ENCODE results near the gene PLXNA4. TPM values are rescaled to one million over a fixed set of nuclear protein-coding genes. Genes with fewer than 3 reads are reported as not detected.

Gene PLXNA4
- total RNA-seq, 2 donors from 2014 or later: 1.4 to 2.3 TPM

DNA sequence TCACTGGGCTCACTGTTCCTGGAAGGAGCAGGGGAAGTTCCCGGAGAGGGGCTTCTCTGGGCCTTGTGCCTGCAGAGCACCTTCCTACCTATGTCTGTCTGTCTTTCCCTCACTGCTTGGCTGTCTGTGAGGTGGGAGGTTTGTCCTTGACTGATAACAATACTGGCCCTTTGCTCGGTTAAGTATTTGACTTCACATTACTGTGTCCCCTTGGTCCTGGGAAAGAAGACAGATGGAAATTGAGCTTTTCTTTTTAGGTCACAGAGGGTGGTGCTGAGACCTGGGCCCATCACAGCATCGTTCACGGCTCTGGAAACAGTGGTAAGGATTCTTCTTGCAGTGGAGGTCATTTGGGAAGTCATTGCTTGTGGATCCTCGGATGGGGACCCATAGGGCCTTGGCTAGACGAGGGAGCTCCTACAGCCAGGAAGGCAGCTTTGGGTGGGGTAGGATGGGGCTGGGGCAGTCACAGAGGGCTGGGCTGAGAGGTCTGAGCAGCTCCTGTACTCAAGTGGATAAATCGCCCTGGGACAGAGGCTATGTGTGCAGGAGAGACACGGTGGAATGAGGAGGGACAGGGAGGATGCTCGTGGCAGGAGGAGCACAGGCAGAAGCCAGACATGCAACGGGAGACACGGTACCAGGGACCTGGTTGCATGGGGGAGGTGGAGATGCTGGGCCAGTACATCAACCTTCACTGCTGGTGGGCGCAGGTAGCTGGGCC is 450.2 kb downstream of the PLXNA4 start:
- ATAC-seq (replicated peaks): no peak
- no peaks in the 10 kb centered on the region for H3K9me3 Mint-ChIP-seq
- peaks cover 12% of the 10 kb centered on the region for H3K27me3 Mint-ChIP-seq
- no peaks in the 10 kb centered on the region for H3K36me3 Mint-ChIP-seq (ENCODE audit: low read depth)
- no peak overlapping the region for H3K27ac Mint-ChIP-seq
- H3K4me3 Mint-ChIP-seq: no peak overlapping the region
- no peaks in the 10 kb centered on the region for H3K4me1 Mint-ChIP-seq

DNA sequence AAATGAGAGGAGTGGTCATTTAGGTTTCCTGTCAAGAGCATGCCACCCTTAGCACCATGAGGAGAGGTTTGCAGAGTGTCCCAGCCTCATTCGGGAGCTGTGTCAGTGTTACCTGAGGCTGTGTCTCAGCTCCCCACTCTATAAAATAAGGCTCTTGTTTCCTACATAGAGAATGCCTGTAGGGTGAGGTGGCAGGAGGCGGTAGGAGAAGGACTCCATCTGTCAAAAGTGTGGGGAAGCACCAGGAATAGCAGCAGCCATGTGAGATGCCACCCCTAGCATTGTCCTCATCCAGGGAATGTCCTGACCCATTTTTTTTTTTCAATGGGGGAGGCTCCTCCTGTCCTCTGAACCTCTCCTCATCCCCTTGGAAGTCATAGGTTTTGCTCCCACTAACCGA is 451.2 kb downstream of the PLXNA4 start:
- no peaks in the 10 kb centered on the region for H3K36me3 Mint-ChIP-seq (ENCODE audit: low read depth)
- ATAC-seq (replicated peaks): no peak
- H3K27ac Mint-ChIP-seq: no peak overlapping the region
- H3K9me3 Mint-ChIP-seq: no peaks in the 10 kb centered on the region
- H3K27me3 Mint-ChIP-seq: peaks cover 12% of the 10 kb centered on the region
- no peak overlapping the region for H3K4me3 Mint-ChIP-seq
- H3K4me1 Mint-ChIP-seq: no peaks in the 10 kb centered on the region

DNA sequence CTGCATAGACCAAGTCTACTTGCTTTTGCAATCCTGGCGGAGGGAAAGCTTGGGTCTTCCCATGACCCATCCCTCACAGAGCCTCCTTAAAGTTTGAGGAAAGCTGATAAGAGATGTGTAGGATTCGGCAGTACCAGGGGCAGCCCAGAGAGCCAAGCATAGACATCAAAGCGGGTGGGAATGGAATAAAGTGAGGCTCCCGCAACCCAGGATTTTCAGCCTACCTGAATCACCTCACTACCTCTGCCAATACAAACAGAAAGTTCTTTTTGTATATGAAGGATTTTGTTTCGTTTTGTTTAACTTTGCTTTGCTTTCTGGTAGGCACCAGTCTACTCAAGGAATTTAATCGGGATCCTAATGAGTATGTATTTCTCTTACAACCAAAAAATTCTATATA is 451.7 kb downstream of the PLXNA4 start:
- no peak overlapping the region for H3K27ac Mint-ChIP-seq
- H3K4me3 Mint-ChIP-seq: no peak overlapping the region
- H3K4me1 Mint-ChIP-seq: no peaks in the 10 kb centered on the region
- H3K9me3 Mint-ChIP-seq: no peaks in the 10 kb centered on the region
- no peaks in the 10 kb centered on the region for H3K36me3 Mint-ChIP-seq (ENCODE audit: low read depth)
- H3K27me3 Mint-ChIP-seq: peaks cover 12% of the 10 kb centered on the region
- no peak for ATAC-seq (replicated peaks)

DNA sequence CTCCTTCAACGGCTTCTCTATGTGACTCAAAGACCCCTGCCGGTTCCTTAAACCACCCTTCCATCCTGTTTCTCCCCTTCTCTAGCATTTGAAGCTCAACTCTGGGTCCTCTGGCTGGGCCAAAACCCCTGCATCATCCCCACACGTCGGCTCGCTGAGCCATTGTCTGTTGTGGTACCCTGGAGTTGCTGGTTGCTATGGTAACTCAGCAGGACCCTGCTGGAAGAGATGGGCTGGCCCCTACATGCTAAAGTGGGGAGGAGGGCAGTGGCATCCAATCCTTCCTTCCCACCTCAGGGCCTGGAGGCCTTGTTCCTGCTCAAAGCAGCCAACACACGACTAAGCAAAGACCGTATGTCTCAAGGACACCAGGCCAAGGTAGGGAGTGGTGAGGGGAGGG is 452.5 kb downstream of the PLXNA4 start:
- Mint-ChIP-seq H3K4me1 (no peaks in the 10 kb centered on the region), H3K36me3 (ENCODE audit: low read depth) (no peaks in the 10 kb centered on the region), H3K27ac (no peak overlapping the region), H3K9me3 (no peaks in the 10 kb centered on the region), H3K4me3 (no peak overlapping the region), H3K27me3 (peaks cover 12% of the 10 kb centered on the region)
- no peak for ATAC-seq (replicated peaks)

DNA sequence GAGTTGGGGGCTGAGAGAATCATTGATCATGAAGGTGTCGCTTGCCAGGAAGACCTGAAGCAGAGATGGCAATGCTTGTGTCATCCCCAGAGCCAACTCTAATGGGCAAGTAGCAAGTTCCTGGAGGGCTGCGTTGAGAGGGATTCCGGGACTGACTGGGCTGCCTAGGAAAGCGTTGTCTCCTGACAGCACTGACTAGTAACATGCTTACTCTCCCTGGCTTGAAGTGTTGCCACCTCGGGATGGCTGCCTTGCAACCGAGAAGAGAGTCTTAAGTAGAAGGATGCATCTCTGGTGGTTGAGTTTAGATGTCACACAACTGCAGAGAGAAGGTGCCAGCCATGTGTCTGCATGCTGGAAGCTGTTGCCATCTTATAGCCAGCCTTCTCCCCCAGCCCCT is 453.4 kb downstream of the PLXNA4 start:
- Mint-ChIP-seq H3K36me3 (ENCODE audit: low read depth) (no peaks in the 10 kb centered on the region), H3K4me3 (no peak overlapping the region), H3K4me1 (no peaks in the 10 kb centered on the region), H3K9me3 (no peaks in the 10 kb centered on the region), H3K27me3 (peaks cover 12% of the 10 kb centered on the region), H3K27ac (no peak overlapping the region)
- no peak for ATAC-seq (replicated peaks)

DNA sequence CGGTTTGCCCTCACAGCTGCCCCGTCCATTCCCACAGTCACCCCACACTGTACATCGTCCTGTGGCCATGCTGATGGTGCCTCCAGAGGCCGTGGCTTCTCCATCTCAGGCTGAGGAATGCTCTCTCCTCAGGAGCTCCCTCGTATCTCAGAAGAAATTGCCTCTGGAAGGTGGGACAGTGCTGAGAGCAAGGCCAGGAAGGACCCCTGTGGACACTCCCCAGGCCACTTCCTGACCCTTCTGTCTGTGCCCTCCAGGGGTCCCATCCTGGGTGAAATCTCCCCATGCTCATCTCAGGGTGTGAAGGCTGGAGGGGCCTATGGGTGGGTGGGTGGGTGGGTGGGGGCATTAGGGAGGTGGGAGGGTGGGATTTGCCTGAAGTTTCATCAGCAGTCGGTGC is 454.3 kb downstream of the PLXNA4 start:
- peaks cover 12% of the 10 kb centered on the region for H3K27me3 Mint-ChIP-seq
- no peak for ATAC-seq (replicated peaks)
- H3K27ac Mint-ChIP-seq: no peak overlapping the region
- no peaks in the 10 kb centered on the region for H3K9me3 Mint-ChIP-seq
- no peaks in the 10 kb centered on the region for H3K36me3 Mint-ChIP-seq (ENCODE audit: low read depth)
- H3K4me1 Mint-ChIP-seq: no peaks in the 10 kb centered on the region
- H3K4me3 Mint-ChIP-seq: no peak overlapping the region

DNA sequence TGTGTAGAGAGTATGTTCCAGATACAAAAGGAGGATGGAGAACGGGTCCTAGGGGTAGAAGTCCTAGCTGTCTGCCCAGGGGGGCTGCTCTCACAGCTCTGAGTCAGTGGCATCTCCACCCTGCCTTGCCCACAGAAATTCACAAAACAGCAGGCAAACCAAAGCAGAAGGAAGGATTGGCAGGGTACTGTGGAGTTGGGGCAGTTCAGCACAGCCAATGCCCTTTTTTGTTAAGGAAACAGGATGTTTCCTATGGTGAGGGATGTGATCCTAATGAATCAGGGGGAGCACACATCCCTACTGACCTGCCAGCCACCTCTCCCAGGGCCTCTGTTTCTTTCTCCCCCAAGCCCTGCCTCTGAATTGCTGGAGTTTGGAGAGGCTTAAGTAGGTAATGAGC is 457.6 kb downstream of the PLXNA4 start:
- no peaks in the 10 kb centered on the region for H3K36me3 Mint-ChIP-seq (ENCODE audit: low read depth)

DNA sequence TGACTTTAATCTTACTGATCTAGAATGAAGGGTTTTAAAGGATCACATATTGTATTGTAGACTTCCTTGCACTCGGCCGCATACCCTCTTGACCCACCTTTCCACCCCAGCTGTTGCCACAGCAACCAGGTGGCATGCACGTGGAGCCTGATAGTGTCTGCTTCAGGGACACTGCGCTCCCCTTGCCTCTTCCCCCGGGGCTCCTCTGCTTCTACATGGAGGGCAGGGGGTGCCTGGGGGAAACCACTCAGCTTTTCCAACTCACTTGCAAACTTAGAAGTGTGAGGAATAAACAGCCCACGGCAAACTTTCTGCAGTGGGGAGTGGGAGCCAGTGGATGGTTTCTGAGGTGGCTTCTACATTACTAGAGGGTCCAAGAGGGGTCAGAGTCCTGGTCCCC is 458.6 kb downstream of the PLXNA4 start:
- Mint-ChIP-seq H3K9me3 (no peaks in the 10 kb centered on the region), H3K27me3 (peaks cover 4% of the 10 kb centered on the region), H3K4me3 (no peak overlapping the region), H3K27ac (no peak overlapping the region), H3K4me1 (no peaks in the 10 kb centered on the region), H3K36me3 (ENCODE audit: low read depth) (no peaks in the 10 kb centered on the region)
- ATAC-seq (replicated peaks): no peak

More for the DNA sequence above, 457.6 kb downstream of the PLXNA4 start:
- H3K9me3 Mint-ChIP-seq: no peaks in the 10 kb centered on the region
- H3K27ac Mint-ChIP-seq: no peak overlapping the region
- no peak overlapping the region for H3K4me3 Mint-ChIP-seq
- ATAC-seq (replicated peaks): no peak
- H3K4me1 Mint-ChIP-seq: no peaks in the 10 kb centered on the region
- H3K27me3 Mint-ChIP-seq: peaks cover 4% of the 10 kb centered on the region

DNA sequence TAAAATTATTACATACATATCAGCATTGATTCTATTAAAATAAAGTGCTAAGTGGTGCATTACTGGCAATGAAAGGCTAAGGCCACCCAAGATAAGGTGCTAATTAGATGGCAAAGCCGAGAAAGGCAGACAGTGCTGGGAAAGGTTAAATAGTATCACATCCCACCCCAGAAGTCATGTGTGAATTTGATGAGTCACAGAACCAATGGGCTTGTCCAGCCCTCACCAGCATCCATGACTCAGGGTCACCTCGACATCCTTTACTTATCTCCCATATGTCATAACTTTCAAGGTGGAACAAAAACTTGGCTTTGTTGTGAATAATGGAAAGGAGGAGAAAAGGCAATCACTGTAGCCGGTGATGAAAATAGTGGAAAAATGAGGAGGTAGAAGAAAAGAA is 459.1 kb downstream of the PLXNA4 start:
- Mint-ChIP-seq H3K36me3 (ENCODE audit: low read depth) (no peaks in the 10 kb centered on the region), H3K4me1 (no peaks in the 10 kb centered on the region), H3K27me3 (no peaks in the 10 kb centered on the region), H3K4me3 (no peak overlapping the region), H3K27ac (no peak overlapping the region), H3K9me3 (no peaks in the 10 kb centered on the region)
- ATAC-seq (replicated peaks): no peak

DNA sequence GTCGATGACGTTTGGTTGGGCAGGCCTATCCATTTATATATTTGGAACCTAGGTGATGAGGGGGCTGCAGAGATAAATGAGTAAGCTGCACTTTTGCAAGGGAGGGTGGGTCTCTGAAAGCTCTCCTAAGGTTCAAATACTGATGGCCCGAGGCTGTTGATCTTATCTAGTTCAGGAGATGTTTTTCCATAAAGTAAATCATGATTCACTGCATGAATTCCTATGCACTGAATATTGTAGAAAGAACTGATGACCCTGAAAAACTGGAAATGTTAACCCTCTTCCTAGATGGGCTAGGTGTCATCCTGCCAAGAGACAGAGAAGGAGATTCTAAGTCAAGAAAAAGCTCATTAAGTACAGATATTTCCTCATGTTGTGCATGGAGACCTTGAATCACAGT is 459.9 kb downstream of the PLXNA4 start:
- Mint-ChIP-seq H3K9me3 (no peaks in the 10 kb centered on the region), H3K4me3 (no peak overlapping the region), H3K27ac (no peak overlapping the region), H3K27me3 (no peaks in the 10 kb centered on the region), H3K4me1 (no peaks in the 10 kb centered on the region), H3K36me3 (ENCODE audit: low read depth) (no peaks in the 10 kb centered on the region)
- no peak for ATAC-seq (replicated peaks)

DNA sequence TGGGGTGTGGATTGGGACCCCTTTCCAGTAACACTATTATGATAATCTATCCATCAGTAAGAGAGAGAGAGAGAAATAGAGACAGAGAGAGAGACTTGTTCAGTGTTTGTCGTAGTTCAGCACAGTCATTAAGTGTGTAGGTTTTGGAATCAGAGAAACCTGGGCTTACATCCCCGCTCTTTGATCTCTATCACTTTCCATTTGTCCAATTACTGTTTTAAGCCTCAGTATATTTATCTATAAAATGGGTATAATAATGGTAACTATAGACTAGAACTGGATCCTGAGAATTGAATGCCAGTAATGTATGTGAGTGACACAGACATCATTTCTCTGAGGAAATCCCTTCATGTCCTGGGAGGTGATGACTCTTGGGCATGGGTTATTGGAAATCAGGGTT is 460.5 kb downstream of the PLXNA4 start:
- Mint-ChIP-seq H3K4me3 (no peak overlapping the region), H3K27ac (no peak overlapping the region), H3K9me3 (no peaks in the 10 kb centered on the region), H3K4me1 (no peaks in the 10 kb centered on the region), H3K27me3 (no peaks in the 10 kb centered on the region), H3K36me3 (ENCODE audit: low read depth) (no peaks in the 10 kb centered on the region)
- no peak for ATAC-seq (replicated peaks)

DNA sequence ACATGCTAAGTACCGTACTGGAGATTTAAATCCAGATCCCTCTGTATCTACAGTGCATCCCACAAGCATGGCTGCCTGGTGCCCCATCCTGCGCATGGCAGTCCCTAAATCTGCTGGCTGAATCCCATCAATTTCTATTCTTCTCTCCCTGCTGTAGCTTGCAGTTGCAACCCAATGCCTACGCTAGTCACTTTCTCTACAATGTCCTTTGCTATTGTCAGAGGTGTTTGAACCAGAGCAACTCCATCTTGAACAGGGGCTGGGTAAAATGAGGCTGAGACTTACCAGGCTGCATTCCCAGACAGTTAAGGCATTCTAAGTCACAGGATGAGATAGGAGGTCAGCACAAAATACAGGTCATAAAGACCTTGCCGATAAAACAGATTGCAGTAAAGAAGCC is 461.2 kb downstream of the PLXNA4 start:
- no peak overlapping the region for H3K27ac Mint-ChIP-seq
- H3K36me3 Mint-ChIP-seq (ENCODE audit: low read depth): no peaks in the 10 kb centered on the region
- no peak for ATAC-seq (replicated peaks)
- no peaks in the 10 kb centered on the region for H3K9me3 Mint-ChIP-seq
- H3K4me3 Mint-ChIP-seq: no peak overlapping the region
- peaks cover 4% of the 10 kb centered on the region for H3K27me3 Mint-ChIP-seq
- no peaks in the 10 kb centered on the region for H3K4me1 Mint-ChIP-seq

DNA sequence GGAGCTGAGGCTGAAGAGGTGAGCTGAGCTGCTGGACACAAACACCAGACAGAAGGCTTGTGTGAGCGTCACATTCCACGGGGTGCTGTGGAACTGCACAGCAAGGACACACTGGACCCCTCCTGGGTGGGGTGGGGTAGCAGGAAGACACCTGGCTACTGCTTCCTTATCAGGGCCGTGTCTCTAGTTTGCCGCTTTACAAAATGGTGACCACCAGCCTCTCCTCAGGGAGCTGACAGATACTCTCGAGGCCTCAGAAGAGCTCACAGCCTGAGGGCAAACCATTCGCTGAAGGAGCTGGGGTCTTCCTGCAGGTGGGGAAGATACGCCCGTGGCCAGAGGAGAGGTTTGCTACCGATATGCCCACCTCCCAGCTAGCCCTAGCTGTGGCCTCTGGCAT is 461.9 kb downstream of the PLXNA4 start:
- Mint-ChIP-seq H3K9me3 (no peaks in the 10 kb centered on the region), H3K27me3 (peaks cover 4% of the 10 kb centered on the region), H3K4me3 (no peak overlapping the region), H3K27ac (no peak overlapping the region), H3K36me3 (ENCODE audit: low read depth) (no peaks in the 10 kb centered on the region), H3K4me1 (no peaks in the 10 kb centered on the region)
- no peak for ATAC-seq (replicated peaks)

DNA sequence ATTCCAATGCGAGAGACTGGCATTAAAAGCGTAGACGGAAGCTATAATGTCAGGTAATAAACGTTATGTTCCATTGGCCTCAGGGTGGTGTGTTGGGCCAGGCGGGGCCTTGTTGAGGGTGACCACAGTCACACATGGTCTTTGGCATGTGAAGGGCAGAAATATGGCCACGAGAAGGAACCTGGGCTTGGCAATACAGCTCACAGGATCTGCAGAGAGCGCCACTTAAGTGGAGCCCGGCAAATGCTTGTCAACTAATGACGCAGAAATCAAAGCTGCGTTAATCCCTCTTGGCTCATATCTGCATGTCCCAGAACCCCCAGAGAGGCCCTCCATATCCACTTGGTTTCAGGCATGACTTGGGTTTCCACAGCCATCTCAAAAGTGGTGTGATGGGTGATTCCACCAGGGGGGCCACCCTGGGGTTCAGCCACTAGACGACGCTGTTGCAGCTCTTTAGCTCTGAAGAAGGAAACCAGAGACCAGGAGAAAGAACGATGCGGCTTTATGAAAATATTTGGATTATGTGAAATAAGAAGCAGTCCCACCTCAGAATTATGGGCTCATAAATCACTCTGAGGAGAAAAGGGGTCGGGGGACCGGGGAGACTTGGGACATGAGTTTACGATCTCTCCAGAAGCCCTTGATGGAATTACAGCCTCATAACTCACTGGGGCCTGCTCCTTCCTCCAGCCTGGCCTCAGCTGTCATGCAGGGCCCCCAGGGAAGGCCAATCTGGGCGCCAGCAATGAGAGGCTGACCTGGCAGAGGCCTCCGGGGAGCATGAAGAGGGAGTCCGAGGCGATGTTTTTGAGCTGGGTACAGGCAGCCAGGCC is 462.5 kb downstream of the PLXNA4 start:
- H3K4me1 Mint-ChIP-seq: no peaks in the 10 kb centered on the region
- peaks cover under 1% of the 10 kb centered on the region for H3K9me3 Mint-ChIP-seq
- no peak overlapping the region for H3K27ac Mint-ChIP-seq
- no peak for ATAC-seq (replicated peaks)
- H3K4me3 Mint-ChIP-seq: no peak overlapping the region
- peaks cover 7% of the 10 kb centered on the region for H3K27me3 Mint-ChIP-seq
- H3K36me3 Mint-ChIP-seq (ENCODE audit: low read depth): no peaks in the 10 kb centered on the region

DNA sequence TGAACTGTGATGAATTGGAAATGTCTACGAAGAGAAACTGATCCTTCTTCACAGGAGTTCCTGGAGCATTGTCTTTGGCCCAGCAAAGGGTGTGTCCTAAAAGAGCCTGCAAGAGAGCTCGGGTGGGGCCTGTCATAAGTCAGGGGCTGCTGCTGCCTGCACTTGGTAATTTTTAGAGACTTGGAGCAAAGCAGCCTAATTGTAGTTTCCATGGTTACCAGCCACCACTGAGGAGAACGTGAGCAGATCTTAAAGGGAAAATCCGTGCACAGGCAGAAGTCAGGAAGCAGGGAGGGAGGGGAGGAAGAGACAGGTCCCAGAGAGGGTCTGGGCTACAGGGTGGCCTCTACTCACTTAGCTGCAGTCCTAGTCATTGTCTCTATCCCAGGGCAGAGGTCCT is 463.6 kb downstream of the PLXNA4 start:
- Mint-ChIP-seq H3K27me3 (peaks cover 11% of the 10 kb centered on the region), H3K27ac (no peak overlapping the region), H3K4me3 (no peak overlapping the region), H3K4me1 (no peaks in the 10 kb centered on the region), H3K36me3 (ENCODE audit: low read depth) (no peaks in the 10 kb centered on the region), H3K9me3 (peaks cover 3% of the 10 kb centered on the region)
- ATAC-seq (replicated peaks): no peak

Data from activated T-helper 17 cell treated with anti-CD3 and anti-CD28 coated beads, Interleukin-2, amount 50 U/mL, for 72 hours (primary cell).